Effector memory CD8-positive, alpha-beta T cell (primary cell): ENCODE data around the gene EFS.

Experiments
- ATAC-seq: fragments of 150-1000 bp; cut with Tn5 transposase; replicated peaks from 2 replicates; pipeline ENCODE4 v1.10.0; 2021; ENCODE audit warnings: mild to moderate bottlenecking, moderate library complexity
- DNase-seq, 3 experiments: peaks; one replicate each; pipeline ENCODE4 v3.0.0; 2021
- H3K27ac Mint-ChIP-seq, 2 donors: one replicate each; pipeline ENCODE4 v1.8.0; 2022; ENCODE audit warnings: mild to moderate bottlenecking in 2 of 2, mixed read lengths in 2 of 2, moderate library complexity in 2 of 2
- H3K27me3 Mint-ChIP-seq, 2 donors: one replicate each; pipeline ENCODE4 v1.8.0; 2022; ENCODE audit warnings: mixed read lengths in 2 of 2
- H3K36me3 Mint-ChIP-seq: one replicate; pipeline ENCODE4 v1.8.0; 2022; ENCODE audit warnings: mild to moderate bottlenecking, moderate library complexity, mixed read lengths; ENCODE audit not compliant: insufficient read depth
- H3K4me1 Mint-ChIP-seq, 2 donors: one replicate each; pipeline ENCODE4 v1.8.0; 2022; ENCODE audit warnings: low read depth in 2 of 2, mixed read lengths in 2 of 2
- H3K4me3 Mint-ChIP-seq, 2 donors: one replicate each; pipeline ENCODE4 v1.8.0; 2022; ENCODE audit warnings: mild to moderate bottlenecking in 2 of 2, mixed read lengths in 2 of 2, moderate library complexity in 2 of 2
- H3K9me3 Mint-ChIP-seq, 2 donors: one replicate each; pipeline ENCODE4 v1.8.0; 2022; ENCODE audit warnings: mixed read lengths in 2 of 2
- total RNA-seq, 9 experiments: gene quantifications; one replicate each; lab custom pipeline; 2026; lab: John Stamatoyannopoulos, UW

EFS gene
- total RNA-seq = 0 to 0.07 (median 0) reads per million in 9 experiments

- H3K27ac Mint-ChIP-seq = no peak within 1 kb of the TSS
- H3K27me3 Mint-ChIP-seq = peaks cover 22 to 48% of the 10 kb centered on the region in 2 donors
- no peaks in the 10 kb centered on the region for H3K9me3 Mint-ChIP-seq
- DNase-seq (no peak), ATAC-seq (no peak)
- no peaks in the 10 kb centered on the region for H3K4me1 Mint-ChIP-seq
- H3K36me3 Mint-ChIP-seq = peaks cover 4% of the 10 kb centered on the region
- H3K4me3 Mint-ChIP-seq = no peak within 1 kb of the TSS
These were observed at the start of gene EFS for GRCh38 chr14:23365036-23365731. TSS of gene EFS (minus strand) at chr14:23365172. CDS start at chr14:23365025, 147 bp downstream.

GRCh38 chr14:23414254-23414653 lies 49.3 kb upstream of the EFS start:
- peaks cover 45 to 66% of the 10 kb centered on the region in 2 donors for H3K27me3 Mint-ChIP-seq
- no peaks in the 10 kb centered on the region for H3K36me3 Mint-ChIP-seq
- no peak overlapping the region for H3K27ac Mint-ChIP-seq
- DNase-seq (no peak), ATAC-seq (no peak)
- no peak overlapping the region for H3K4me3 Mint-ChIP-seq
- H3K4me1 Mint-ChIP-seq = no peaks in the 10 kb centered on the region
- no peaks in the 10 kb centered on the region for H3K9me3 Mint-ChIP-seq

GRCh38 chr14:23413681-23414080 lies 48.7 kb upstream of the EFS start:
- Mint-ChIP-seq H3K4me3 (no peak overlapping the region), H3K36me3 (no peaks in the 10 kb centered on the region), H3K4me1 (no peaks in the 10 kb centered on the region), H3K27ac (no peak overlapping the region), H3K27me3 (peaks cover 46 to 66% of the 10 kb centered on the region in 2 donors), H3K9me3 (no peaks in the 10 kb centered on the region)
- no peak for DNase-seq
- no peak for ATAC-seq

- Mint-ChIP-seq H3K4me3 (no peak overlapping the region), H3K4me1 (no peaks in the 10 kb centered on the region), H3K27ac (no peak overlapping the region), H3K36me3 (no peaks in the 10 kb centered on the region), H3K9me3 (no peaks in the 10 kb centered on the region), H3K27me3 (peaks cover 52 to 66% of the 10 kb centered on the region in 2 donors)
- ATAC-seq (no peak), DNase-seq (no peak)
These were observed 46.9 kb upstream of the EFS start for GRCh38 chr14:23411563-23412525.

GRCh38 chr14:23409966-23410635 lies 45.1 kb upstream of the EFS start:
- Mint-ChIP-seq H3K9me3 (no peaks in the 10 kb centered on the region), H3K27me3 (peaks cover 37 to 66% of the 10 kb centered on the region in 2 donors), H3K4me3 (no peak overlapping the region), H3K36me3 (no peaks in the 10 kb centered on the region), H3K4me1 (no peaks in the 10 kb centered on the region), H3K27ac (no peak overlapping the region)
- DNase-seq (no peak), ATAC-seq (no peak)

- no peaks in the 10 kb centered on the region for H3K4me1 Mint-ChIP-seq
- H3K9me3 Mint-ChIP-seq = no peaks in the 10 kb centered on the region
- DNase-seq (no peak), ATAC-seq (no peak)
- H3K36me3 Mint-ChIP-seq = no peaks in the 10 kb centered on the region
- peaks cover 37 to 69% of the 10 kb centered on the region in 2 donors for H3K27me3 Mint-ChIP-seq
- H3K27ac Mint-ChIP-seq = no peak overlapping the region
- H3K4me3 Mint-ChIP-seq = no peak overlapping the region
These were observed 44.5 kb upstream of the EFS start for GRCh38 chr14:23409475-23409874.

- Mint-ChIP-seq H3K4me3 (no peak overlapping the region), H3K27ac (no peak overlapping the region), H3K36me3 (no peaks in the 10 kb centered on the region), H3K9me3 (no peaks in the 10 kb centered on the region), H3K4me1 (no peaks in the 10 kb centered on the region), H3K27me3 (peaks cover 40 to 78% of the 10 kb centered on the region in 2 donors)
- no peak for ATAC-seq
- no peak for DNase-seq
These were observed 43.3 kb upstream of the EFS start for GRCh38 chr14:23408307-23408630.

- Mint-ChIP-seq H3K9me3 (no peaks in the 10 kb centered on the region), H3K27ac (no peak within 1 kb of the TSS), H3K4me1 (no peaks in the 10 kb centered on the region), H3K27me3 (peaks cover 39 to 84% of the 10 kb centered on the region in 2 donors), H3K4me3 (no peak within 1 kb of the TSS), H3K36me3 (no peaks in the 10 kb centered on the region)
- DNase-seq (no peak), ATAC-seq (no peak)
These were observed 42.7 kb upstream of the EFS start, which contains the start of gene MYH6 for GRCh38 chr14:23407516-23408306. TSS of gene MYH6 (minus strand) at chr14:23408273. CDS start at chr14:23407223, 1,050 bp downstream.

GRCh38 chr14:23406725-23407355 lies 41.9 kb upstream of the EFS start:
- DNase-seq (no peak), ATAC-seq (no peak)
- H3K27me3 Mint-ChIP-seq = peaks cover 34 to 88% of the 10 kb centered on the region in 2 donors
- H3K4me3 Mint-ChIP-seq = no peak overlapping the region
- no peak overlapping the region for H3K27ac Mint-ChIP-seq
- H3K9me3 Mint-ChIP-seq = no peaks in the 10 kb centered on the region
- H3K36me3 Mint-ChIP-seq = no peaks in the 10 kb centered on the region
- no peaks in the 10 kb centered on the region for H3K4me1 Mint-ChIP-seq

GRCh38 chr14:23406244-23406643 lies 41.3 kb upstream of the EFS start:
- H3K9me3 Mint-ChIP-seq = no peaks in the 10 kb centered on the region
- H3K36me3 Mint-ChIP-seq = no peaks in the 10 kb centered on the region
- no peak overlapping the region for H3K27ac Mint-ChIP-seq
- no peak overlapping the region for H3K4me3 Mint-ChIP-seq
- DNase-seq = no peak
- no peaks in the 10 kb centered on the region for H3K4me1 Mint-ChIP-seq
- H3K27me3 Mint-ChIP-seq = peaks cover 32 to 83% of the 10 kb centered on the region in 2 donors
- ATAC-seq = no peak

- peaks cover 26 to 77% of the 10 kb centered on the region in 2 donors for H3K27me3 Mint-ChIP-seq
- no peaks in the 10 kb centered on the region for H3K9me3 Mint-ChIP-seq
- DNase-seq = no peak
- H3K4me1 Mint-ChIP-seq = no peaks in the 10 kb centered on the region
- H3K4me3 Mint-ChIP-seq = no peak overlapping the region
- H3K36me3 Mint-ChIP-seq = no peaks in the 10 kb centered on the region
- ATAC-seq = no peak
- H3K27ac Mint-ChIP-seq = no peak overlapping the region
These were observed 40.6 kb upstream of the EFS start for GRCh38 chr14:23405516-23406025.

GRCh38 chr14:23405096-23405495 lies 40.1 kb upstream of the EFS start:
- Mint-ChIP-seq H3K9me3 (no peaks in the 10 kb centered on the region), H3K4me3 (no peak overlapping the region), H3K4me1 (no peaks in the 10 kb centered on the region), H3K27ac (no peak overlapping the region), H3K27me3 (peaks cover 23 to 72% of the 10 kb centered on the region in 2 donors), H3K36me3 (no peaks in the 10 kb centered on the region)
- ATAC-seq = no peak
- DNase-seq = no peak
